ENCODE measurements around the gene PTPRT.

DNA sequence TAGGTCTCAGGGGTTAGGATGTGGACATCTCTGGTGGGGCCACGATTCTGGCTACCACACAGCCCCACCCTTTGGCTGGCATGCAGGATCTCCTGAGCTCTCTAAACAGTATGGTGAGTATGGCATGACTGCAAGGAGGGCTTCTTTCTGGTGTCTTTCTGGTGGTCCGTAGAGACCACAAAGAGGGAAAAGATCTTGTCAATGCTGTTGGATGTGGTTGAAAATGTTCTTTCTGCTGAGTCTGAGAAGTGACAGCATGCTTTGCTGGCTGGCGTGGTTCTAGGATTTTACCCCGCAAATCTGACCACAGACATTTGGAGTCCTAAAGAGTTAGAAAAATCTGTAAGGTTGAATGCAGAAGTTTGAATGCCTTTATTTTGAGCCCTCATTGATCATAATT, 1096.7 kb downstream of the PTPRT start:
- TF ChIP-seq, protein P1, sequence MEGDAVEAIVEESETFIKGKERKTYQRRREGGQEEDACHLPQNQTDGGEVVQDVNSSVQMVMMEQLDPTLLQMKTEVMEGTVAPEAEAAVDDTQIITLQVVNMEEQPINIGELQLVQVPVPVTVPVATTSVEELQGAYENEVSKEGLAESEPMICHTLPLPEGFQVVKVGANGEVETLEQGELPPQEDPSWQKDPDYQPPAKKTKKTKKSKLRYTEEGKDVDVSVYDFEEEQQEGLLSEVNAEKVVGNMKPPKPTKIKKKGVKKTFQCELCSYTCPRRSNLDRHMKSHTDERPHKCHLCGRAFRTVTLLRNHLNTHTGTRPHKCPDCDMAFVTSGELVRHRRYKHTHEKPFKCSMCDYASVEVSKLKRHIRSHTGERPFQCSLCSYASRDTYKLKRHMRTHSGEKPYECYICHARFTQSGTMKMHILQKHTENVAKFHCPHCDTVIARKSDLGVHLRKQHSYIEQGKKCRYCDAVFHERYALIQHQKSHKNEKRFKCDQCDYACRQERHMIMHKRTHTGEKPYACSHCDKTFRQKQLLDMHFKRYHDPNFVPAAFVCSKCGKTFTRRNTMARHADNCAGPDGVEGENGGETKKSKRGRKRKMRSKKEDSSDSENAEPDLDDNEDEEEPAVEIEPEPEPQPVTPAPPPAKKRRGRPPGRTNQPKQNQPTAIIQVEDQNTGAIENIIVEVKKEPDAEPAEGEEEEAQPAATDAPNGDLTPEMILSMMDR (tag by site-specific recombination; IDR thresholded peaks at IDR 0.05) = no peak
- TF ChIP-seq YY2 (tag by site-specific recombination; IDR thresholded peaks at IDR 0.05) = no peak
- no peak for TF ChIP-seq ZNF560 (tag by site-specific recombination; IDR thresholded peaks at IDR 0.05; ENCODE audit: borderline replicate concordance)
- no peak for TF ChIP-seq ZBTB17 (tag by site-specific recombination; IDR thresholded peaks at IDR 0.05)
- TF ChIP-seq ZNF785 (tag by site-specific recombination; IDR thresholded peaks at IDR 0.05) = no peak
- no peak for TF ChIP-seq ZNF747 (tag by site-specific recombination; IDR thresholded peaks at IDR 0.05)
